ENCODE data around the gene TP53TG5. TPM values are rescaled to one million over a fixed set of nuclear protein-coding genes. Genes with fewer than 3 reads are reported as not detected.

TP53TG5 gene
- total RNA-seq, 1 donor from 2014 or later, result not detected

DNA sequence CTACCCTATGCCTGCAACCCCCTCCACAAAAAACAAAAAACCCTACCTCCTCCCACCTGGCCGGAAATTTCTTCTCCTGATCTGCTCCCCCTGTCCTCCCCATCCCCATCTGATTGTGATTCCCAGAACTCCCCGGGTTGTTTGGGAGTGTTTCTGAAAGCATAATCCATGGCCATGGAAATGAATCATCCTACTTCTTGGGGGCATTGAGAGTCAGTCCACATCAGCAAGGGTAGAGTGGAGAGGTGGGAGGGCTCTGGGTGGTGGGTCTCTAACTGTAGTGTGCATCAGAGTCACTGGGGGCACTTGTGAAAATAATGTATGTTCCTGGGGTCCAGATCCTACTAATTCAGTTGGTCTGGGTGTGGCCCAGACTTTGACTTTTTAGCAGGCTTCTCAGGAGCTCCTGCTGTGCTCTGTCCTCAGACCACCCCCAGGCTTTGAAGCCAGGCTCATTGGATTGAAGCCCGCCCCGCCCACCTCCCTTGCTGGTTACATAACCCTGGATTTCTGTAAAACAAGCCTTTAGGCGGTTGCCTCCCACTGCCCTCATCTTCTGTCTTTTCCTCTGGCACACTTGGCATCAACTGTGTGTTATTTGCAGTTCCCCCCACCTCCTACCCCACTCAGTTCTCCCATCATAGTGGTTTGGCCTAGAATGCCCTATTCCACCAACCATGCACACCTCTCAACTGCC is 48.3 kb upstream of the TP53TG5 start:
- Histone ChIP-seq H3K9ac (ENCODE audit: low read length) (no peak overlapping the region), H3K4me3 (ENCODE audit: insufficient read depth, low read depth, low read length) (no peak overlapping the region), H3K4me1 (ENCODE audit: insufficient read depth, low read length) (no peaks in the 10 kb centered on the region), H2AFZ (ENCODE audit: low read depth, low read length) (no peak overlapping the region), H3K79me2 (ENCODE audit: insufficient read depth, low read length) (no peaks in the 10 kb centered on the region), H3K4me2 (ENCODE audit: low read length) (no peak overlapping the region), H3K9me3 (ENCODE audit: insufficient read depth, low read depth, low read length) (no peaks in the 10 kb centered on the region), H3K27ac (ENCODE audit: low read depth, low read length) (no peak overlapping the region), H4K20me1 (ENCODE audit: insufficient read depth, low read length) (no peaks in the 10 kb centered on the region), H3K27me3 (ENCODE audit: insufficient read depth, low read length) (no peaks in the 10 kb centered on the region), H3K36me3 (ENCODE audit: insufficient read depth, low read length) (peaks cover 16% of the 10 kb centered on the region)
- Mint-ChIP-seq H3K4me3 (ENCODE audit: unreplicated experiment) (no peak overlapping the region), H3K9me3 (ENCODE audit: unreplicated experiment) (no peaks in the 10 kb centered on the region), H3K27ac (ENCODE audit: unreplicated experiment) (no peak overlapping the region), H3K27me3 (ENCODE audit: low read depth, unreplicated experiment) (no peaks in the 10 kb centered on the region), H3K36me3 (ENCODE audit: low read depth, unreplicated experiment) (peaks cover 7% of the 10 kb centered on the region), H3K4me1 (ENCODE audit: low read depth, unreplicated experiment) (no peaks in the 10 kb centered on the region)
- no peak for FAIRE-seq
- TF ChIP-seq, protein P1, sequence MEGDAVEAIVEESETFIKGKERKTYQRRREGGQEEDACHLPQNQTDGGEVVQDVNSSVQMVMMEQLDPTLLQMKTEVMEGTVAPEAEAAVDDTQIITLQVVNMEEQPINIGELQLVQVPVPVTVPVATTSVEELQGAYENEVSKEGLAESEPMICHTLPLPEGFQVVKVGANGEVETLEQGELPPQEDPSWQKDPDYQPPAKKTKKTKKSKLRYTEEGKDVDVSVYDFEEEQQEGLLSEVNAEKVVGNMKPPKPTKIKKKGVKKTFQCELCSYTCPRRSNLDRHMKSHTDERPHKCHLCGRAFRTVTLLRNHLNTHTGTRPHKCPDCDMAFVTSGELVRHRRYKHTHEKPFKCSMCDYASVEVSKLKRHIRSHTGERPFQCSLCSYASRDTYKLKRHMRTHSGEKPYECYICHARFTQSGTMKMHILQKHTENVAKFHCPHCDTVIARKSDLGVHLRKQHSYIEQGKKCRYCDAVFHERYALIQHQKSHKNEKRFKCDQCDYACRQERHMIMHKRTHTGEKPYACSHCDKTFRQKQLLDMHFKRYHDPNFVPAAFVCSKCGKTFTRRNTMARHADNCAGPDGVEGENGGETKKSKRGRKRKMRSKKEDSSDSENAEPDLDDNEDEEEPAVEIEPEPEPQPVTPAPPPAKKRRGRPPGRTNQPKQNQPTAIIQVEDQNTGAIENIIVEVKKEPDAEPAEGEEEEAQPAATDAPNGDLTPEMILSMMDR (IDR thresholded peaks at IDR 0.05; ENCODE audit: insufficient read depth, low read depth, low read length), result no peak
- TF ChIP-seq EZH2 (IDR thresholded peaks at IDR 0.05; ENCODE audit: insufficient read depth, low read length), result no peak
- no peak for DNase-seq (ENCODE audit: low read depth)

DNA sequence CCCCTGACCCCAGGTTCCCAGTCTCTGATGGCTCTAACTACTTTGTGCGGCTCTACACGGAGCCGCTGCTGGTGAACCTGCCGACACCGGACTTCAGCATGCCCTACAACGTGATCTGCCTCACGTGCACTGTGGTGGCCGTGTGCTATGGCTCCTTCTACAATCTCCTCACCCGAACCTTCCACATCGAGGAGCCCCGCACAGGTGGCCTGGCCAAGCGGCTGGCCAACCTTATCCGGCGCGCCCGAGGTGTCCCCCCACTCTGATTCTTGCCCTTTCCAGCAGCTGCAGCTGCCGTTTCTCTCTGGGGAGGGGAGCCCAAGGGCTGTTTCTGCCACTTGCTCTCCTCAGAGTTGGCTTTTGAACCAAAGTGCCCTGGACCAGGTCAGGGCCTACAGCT is 47.4 kb upstream of the TP53TG5 start:
- no peaks in the 10 kb centered on the region for H3K27me3 ChIP-seq (ENCODE audit: insufficient read depth, low read length)
- H3K27ac ChIP-seq (ENCODE audit: low read depth, low read length), result no peak overlapping the region
- TF ChIP-seq EZH2 (IDR thresholded peaks at IDR 0.05; ENCODE audit: insufficient read depth, low read length), result no peak
- TF ChIP-seq, protein P1 (IDR thresholded peaks at IDR 0.05; ENCODE audit: insufficient read depth, low read depth, low read length), result no peak
- FAIRE-seq (no peak), DNase-seq (ENCODE audit: low read depth) (no peak)
- no peak overlapping the region for H3K4me3 ChIP-seq (ENCODE audit: insufficient read depth, low read depth, low read length)
- no peak overlapping the region for H3K9ac ChIP-seq (ENCODE audit: low read length)
- H3K9me3 Mint-ChIP-seq (ENCODE audit: unreplicated experiment), result no peaks in the 10 kb centered on the region
- peaks cover 25% of the 10 kb centered on the region for H3K36me3 ChIP-seq (ENCODE audit: insufficient read depth, low read length)
- H3K36me3 Mint-ChIP-seq (ENCODE audit: low read depth, unreplicated experiment), result peaks cover 7% of the 10 kb centered on the region
- H3K79me2 ChIP-seq (ENCODE audit: insufficient read depth, low read length), result no peaks in the 10 kb centered on the region
- peak overlapping the region; percentile 20 for H3K4me3 Mint-ChIP-seq (ENCODE audit: unreplicated experiment)
- H3K4me1 Mint-ChIP-seq (ENCODE audit: low read depth, unreplicated experiment), result no peaks in the 10 kb centered on the region
- no peaks in the 10 kb centered on the region for H3K9me3 ChIP-seq (ENCODE audit: insufficient read depth, low read depth, low read length)
- no peaks in the 10 kb centered on the region for H4K20me1 ChIP-seq (ENCODE audit: insufficient read depth, low read length)
- H3K4me1 ChIP-seq (ENCODE audit: insufficient read depth, low read length), result no peaks in the 10 kb centered on the region
- no peaks in the 10 kb centered on the region for H3K27me3 Mint-ChIP-seq (ENCODE audit: low read depth, unreplicated experiment)
- no peak overlapping the region for H3K27ac Mint-ChIP-seq (ENCODE audit: unreplicated experiment)
- no peak overlapping the region for H2AFZ ChIP-seq (ENCODE audit: low read depth, low read length)
- H3K4me2 ChIP-seq (ENCODE audit: low read length), result no peak overlapping the region

DNA sequence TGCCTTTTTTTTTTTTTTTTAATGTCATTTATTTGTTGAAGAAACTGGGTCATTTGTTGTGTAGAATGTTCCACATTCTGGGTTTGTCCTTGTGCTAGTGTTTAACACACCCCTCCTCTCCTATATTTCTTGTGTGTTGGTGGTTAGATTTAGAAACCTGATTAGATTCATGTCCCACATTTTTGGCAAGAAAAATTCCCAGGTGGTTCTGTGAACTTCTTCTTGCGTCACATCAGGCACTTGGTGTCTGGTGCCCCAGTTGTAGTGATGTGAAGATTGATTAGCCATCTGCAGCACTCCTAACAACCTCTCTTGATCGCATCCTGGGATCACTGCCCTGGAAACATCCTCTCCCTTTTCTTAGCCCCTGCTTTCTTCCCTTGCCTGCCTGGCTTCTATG is 45.6 kb upstream of the TP53TG5 start:
- peaks cover 14% of the 10 kb centered on the region for H3K4me1 ChIP-seq (ENCODE audit: insufficient read depth, low read length)
- no peak overlapping the region for H3K9ac ChIP-seq (ENCODE audit: low read length)
- Mint-ChIP-seq H3K36me3 (ENCODE audit: low read depth, unreplicated experiment) (peaks cover 7% of the 10 kb centered on the region), H3K27me3 (ENCODE audit: low read depth, unreplicated experiment) (no peaks in the 10 kb centered on the region), H3K9me3 (ENCODE audit: unreplicated experiment) (no peaks in the 10 kb centered on the region), H3K4me1 (ENCODE audit: low read depth, unreplicated experiment) (no peaks in the 10 kb centered on the region), H3K27ac (ENCODE audit: unreplicated experiment) (no peak overlapping the region), H3K4me3 (ENCODE audit: unreplicated experiment) (no peak overlapping the region)
- H3K27ac ChIP-seq (ENCODE audit: low read depth, low read length), result no peak overlapping the region
- peaks cover 8% of the 10 kb centered on the region for H4K20me1 ChIP-seq (ENCODE audit: insufficient read depth, low read length)
- no peak overlapping the region for H3K4me3 ChIP-seq (ENCODE audit: insufficient read depth, low read depth, low read length)
- H3K79me2 ChIP-seq (ENCODE audit: insufficient read depth, low read length), result peaks cover 3% of the 10 kb centered on the region
- no peaks in the 10 kb centered on the region for H3K9me3 ChIP-seq (ENCODE audit: insufficient read depth, low read depth, low read length)
- peaks cover 30% of the 10 kb centered on the region for H3K36me3 ChIP-seq (ENCODE audit: insufficient read depth, low read length)
- no peak overlapping the region for H3K4me2 ChIP-seq (ENCODE audit: low read length)
- FAIRE-seq, result no peak
- no peak overlapping the region for H2AFZ ChIP-seq (ENCODE audit: low read depth, low read length)
- DNase-seq (ENCODE audit: low read depth), result no peak
- TF ChIP-seq, protein P1 (IDR thresholded peaks at IDR 0.05; ENCODE audit: insufficient read depth, low read depth, low read length), result no peak
- TF ChIP-seq EZH2 (IDR thresholded peaks at IDR 0.05; ENCODE audit: insufficient read depth, low read length), result no peak
- H3K27me3 ChIP-seq (ENCODE audit: insufficient read depth, low read length), result no peaks in the 10 kb centered on the region
